Stimulated activated CD4-positive, alpha-beta T cell treated with anti-CD3 and anti-CD28 coated beads, Interleukin-12 subunit alpha, Interleukin-12 subunit beta, amount 100 ng/mL, for 24 hours (primary cell): ENCODE data around the gene DDX5.
"Not testable (repeated sequence)": the region's sequence is repeated elsewhere in the genome, so short reads cannot be mapped to it uniquely, and the experiment has no call there.

Experiments
- DNase-seq, 2 experiments: peaks; one replicate each; pipeline ENCODE4 v3.0.0-alpha.2; 2020; ENCODE audit warnings: low read depth in 2 of 2

Gene DDX5

GRCh38 chr17:64492481-64493109, 13.5 kb downstream of the DDX5 start:
- DNase-seq, result no peak

- DNase-seq, result no peak
Observed at GRCh38 chr17:64491994-64492393, 14.1 kb downstream of the DDX5 start.

- DNase-seq, result peak in 1 of 2 experiments; percentile 28
Observed at GRCh38 chr17:64491034-64491860, 14.8 kb downstream of the DDX5 start.

GRCh38 chr17:64488301-64488700, 17.8 kb downstream of the DDX5 start:
- DNase-seq, result no peak

- no peak for DNase-seq
Observed at GRCh38 chr17:64484380-64484779, 21.7 kb downstream of the DDX5 start.

GRCh38 chr17:64480951-64481350, 25.1 kb downstream of the DDX5 start:
- no peak for DNase-seq

GRCh38 chr17:64477849-64478248, 28.2 kb downstream of the DDX5 start:
- no peak for DNase-seq

- no peak for DNase-seq
Observed at GRCh38 chr17:64472564-64472963, 33.5 kb downstream of the DDX5 start.

- no peak for DNase-seq
Observed at GRCh38 chr17:64471440-64471839, 34.6 kb downstream of the DDX5 start.

- no peak for DNase-seq
Observed at GRCh38 chr17:64470625-64471024, 35.5 kb downstream of the DDX5 start.

- DNase-seq, result not testable (repeated sequence)
Observed at GRCh38 chr17:64466834-64467233, 39.3 kb downstream of the DDX5 start.

GRCh38 chr17:64466019-64466735, 39.9 kb downstream of the DDX5 start:
- no peak for DNase-seq

- no peak for DNase-seq
Observed at GRCh38 chr17:64461788-64462187, 44.3 kb downstream of the DDX5 start.

- no peak for DNase-seq
Observed at GRCh38 chr17:64460955-64461354, 45.1 kb downstream of the DDX5 start.

- not testable (repeated sequence) for DNase-seq
Observed at GRCh38 chr17:64459818-64460217, 46.3 kb downstream of the DDX5 start.

GRCh38 chr17:64459284-64459747, 46.8 kb downstream of the DDX5 start:
- DNase-seq, result no peak

- no peak for DNase-seq
Observed at GRCh38 chr17:64458756-64459155, 47.3 kb downstream of the DDX5 start.

- DNase-seq, result no peak
Observed at GRCh38 chr17:64457156-64457555, 48.9 kb downstream of the DDX5 start.

- DNase-seq, result no peak
Observed at GRCh38 chr17:64455993-64456885, 49.9 kb downstream of the DDX5 start.

GRCh38 chr17:64449545-64449944, 56.5 kb downstream of the DDX5 start:
- no peak for DNase-seq
